Heart left ventricle (tissue), 13 donors: Measurements from ENCODE around the gene METRN.

Experiments used
- CTCF ChIP-seq, 12 donors: fragments of 200-600 bp; sonication (generic) in 4 of 12; IDR thresholded peaks; one replicate each; pipeline versions ENCODE4 v1.5.0 to v1.8.0; 2018 to 2022; ENCODE audit warnings: antibody characterized with exemption in 12 of 12, mild to moderate bottlenecking in 5 of 12
- POLR2A ChIP-seq, 2 donors: fragments of 450-650 bp; IDR thresholded peaks; one replicate each; pipeline ENCODE4 v1.6.1; 2017; ENCODE audit warnings: antibody characterized with exemption in 2 of 2, mild to moderate bottlenecking in 2 of 2, moderate library complexity in 2 of 2
- donor health status: ischemic (EF 13 %, LVEDD 7.1; RV severe dilation, severe dysfunction).
- donor health status: DM: no; HTN: yes; CAD: no.
- donor health status: DM: no; HTN: no; CAD: no.
- donor health status: ischemic (EF 25% LVEDD 6.9; RV normal size, moderate dysfunction).
- donor health status: ischemic (EF 25% LVEDD 5.7; RV mildly dilated, moderate dysfunction).
- donor health status: ischemic (EF 35%, LVEDD 5.7; RV mildly dilated, moderate dysfunction).
- donor health status: nonischemic (EF 11% LVEDD 7.7; RV severe dilation, severe dysfunction).
- donor health status: DM: yes; HTN: yes; CAD: no.
- donor health status: PGD.
- donor health status: ischemic (EF 29% LVEDD 5.4; RV normal size, mild dysfunction).
- donor health status: nonischemic (EF 23%, LVEDD 6.1; RV moderate dilation, normal function).

- TF ChIP-seq CTCF (IDR thresholded peaks at IDR 0.05) (no peak), POLR2A (IDR thresholded peaks at IDR 0.05) (no peak)
These were observed 48.3 kb upstream of the METRN start for GRCh38 chr16:666572-666971.
